GM12878 (cell line): ENCODE data around the gene RBMX. TPM values are rescaled to one million over a fixed set of nuclear protein-coding genes. Genes with fewer than 3 reads are reported as not detected.

Source experiments
- ATAC-seq: fragments of 200-7000 bp; cut with Tn5 transposase; 3 replicates; pipeline ENCODE4 v1.9.1; 2020; ENCODE audit warnings: mild to moderate bottlenecking, moderate library complexity
- Bru-seq: library from RNA; stranded (reverse); fragments of 400-500 nt; gene quantifications from one replicate; lab custom pipeline; 2021; lab: Mats Ljungman, UMichigan
- BruChase-seq, 2 experiments: library from RNA; stranded (reverse); fragments of 400-500 nt; gene quantifications; one replicate each; lab custom pipeline; 2021; lab: Mats Ljungman, UMichigan
- BruUV-seq: library from RNA; stranded (reverse); fragments of 400-500 nt; replicated peaks from 2 replicates; lab custom pipeline; 2021; lab: Mats Ljungman, UMichigan
- CTCF ChIA-PET: fragments of 300-600 bp; sonication (Branson Sonifier 250); formaldehyde crosslinking; extraction: SDS; loops from one replicate; lab custom pipeline; 2021; ENCODE audit warnings: inconsistent platforms; lab: Yijun Ruan, JAX
- POLR2A ChIA-PET: fragments of 350-600 bp; formaldehyde crosslinking; extraction: SDS; loops from one replicate; lab custom pipeline; 2021; ENCODE audit warnings: inconsistent platforms; lab: Charles Lee
- RAD21 ChIA-PET: fragments of 300-600 bp; sonication (Branson Sonifier 250); formaldehyde crosslinking; loops from one replicate; lab custom pipeline; 2023; ENCODE audit warnings: antibody characterized with exemption; ENCODE audit not compliant: unreplicated experiment; lab: Charles Lee
- SMC1A ChIA-PET: fragments of 300-600 bp; sonication (Branson Sonifier 250); formaldehyde crosslinking; loops from one replicate; lab custom pipeline; 2023; ENCODE audit not compliant: unreplicated experiment, uncharacterized antibody; lab: Charles Lee
- DNase-seq: peaks from one replicate; pipeline ENCODE4 v3.0.0-alpha.2; 2011; ENCODE audit warnings: low read depth, low spot score
- FAIRE-seq: peaks from 3 replicates; lab custom pipeline; 2011; peaks lifted over from hg19 to GRCh38; lab: Jason Lieb, UNC
- H2AFZ ChIP-seq: 2 replicates; pipeline ENCODE4 v1.6.0; 2011; ENCODE audit warnings: low read depth, low read length, control low read depth; ENCODE audit not compliant: control insufficient read depth
- H3K27ac ChIP-seq: 2 replicates; pipeline ENCODE4 v1.5.1; 2011; ENCODE audit warnings: control low read depth; ENCODE audit not compliant: control insufficient read depth, insufficient read depth
- H3K27me3 ChIP-seq, 2 experiments: replicated peaks in 1 of 2; 2 replicates each; pipeline versions ENCODE4 v1.6.0 to v1.6.1; 2011; ENCODE audit warnings: low read length in 1 of 2; ENCODE audit not compliant: control insufficient read depth in 2 of 2, insufficient read depth in 2 of 2
- H3K36me3 ChIP-seq, 2 experiments: 2 replicates each; pipeline ENCODE4 v1.5.1; 2011; ENCODE audit warnings: low read length in 1 of 2; ENCODE audit not compliant: control insufficient read depth in 2 of 2, insufficient read depth in 2 of 2
- H3K4me1 ChIP-seq: 2 replicates; pipeline ENCODE4 v1.6.1; 2011; ENCODE audit warnings: mild to moderate bottlenecking, low read length, moderate library complexity, mixed read lengths; ENCODE audit not compliant: control insufficient read depth, insufficient read depth
- H3K4me2 ChIP-seq: 2 replicates; pipeline ENCODE4 v1.6.0; 2011; ENCODE audit warnings: control low read depth; ENCODE audit not compliant: control insufficient read depth, insufficient read depth
- H3K4me3 ChIP-seq: fragments of 200-600 bp; sonication (generic); 2 replicates; pipeline ENCODE4 v1.5.1; 2016
- H3K79me2 ChIP-seq: 2 replicates; pipeline ENCODE4 v1.6.0; 2011; ENCODE audit warnings: low read length; ENCODE audit not compliant: control insufficient read depth, insufficient read depth
- H3K9ac ChIP-seq: 2 replicates; pipeline ENCODE4 v1.8.0; 2011; ENCODE audit warnings: low read length, control low read depth, mixed read lengths; ENCODE audit not compliant: control insufficient read depth, insufficient read depth
- H3K9me3 ChIP-seq: replicated peaks from 3 replicates; pipeline ENCODE4 v1.5.1; 2011; ENCODE audit warnings: mild to moderate bottlenecking, low read length; ENCODE audit not compliant: control insufficient read depth, insufficient read depth
- H4K20me1 ChIP-seq: 2 replicates; pipeline ENCODE4 v1.6.0; 2011; ENCODE audit not compliant: control insufficient read depth, insufficient read depth
- CHD2 ChIP-seq: IDR thresholded peaks from 2 replicates; pipeline ENCODE4 v1.6.1; 2011; ENCODE audit warnings: low read depth, low read length, improper control_type of control experiment, borderline replicate concordance
- EGR1 ChIP-seq, 2 experiments: IDR thresholded peaks; 1 replicate in 1 of 2; 2 replicates in 1 of 2; pipeline ENCODE4 v1.6.1; 2011 to 2012; ENCODE audit warnings: low read depth in 2 of 2, low read length in 2 of 2, borderline replicate concordance in 1 of 2, mild to moderate bottlenecking in 1 of 2, moderate library complexity in 1 of 2
- ETV6 ChIP-seq, 2 experiments: fragments of 450-650 bp in 1 of 2; IDR thresholded peaks in 1 of 2; conservative IDR thresholded peaks in 1 of 2; 2 replicates each; pipeline ENCODE4 v1.6.1; 2014; ENCODE audit warnings: antibody characterized with exemption in 1 of 2, borderline replicate concordance in 1 of 2, low read depth in 1 of 2, mild to moderate bottlenecking in 1 of 2, moderate library complexity in 1 of 2
- GABPA ChIP-seq: IDR thresholded peaks from 2 replicates; pipeline ENCODE4 v1.6.1; 2014; ENCODE audit warnings: antibody characterized with exemption, low read depth, mild to moderate bottlenecking, inconsistent platforms
- IKZF1 ChIP-seq: fragments of 450-650 bp; conservative IDR thresholded peaks from 2 replicates; pipeline ENCODE4 v1.6.1; 2017; ENCODE audit warnings: antibody characterized with exemption, mild to moderate bottlenecking
- KLF5 ChIP-seq: fragments of 450-650 bp; IDR thresholded peaks from 2 replicates; pipeline ENCODE4 v1.6.1; 2014; ENCODE audit warnings: mild to moderate bottlenecking; ENCODE audit not compliant: partially characterized antibody
- MTA3 ChIP-seq: IDR thresholded peaks from 2 replicates; pipeline ENCODE4 v1.6.1; 2012; ENCODE audit warnings: low read length, inconsistent platforms, borderline replicate concordance
- MYB ChIP-seq: fragments of 150-350 bp; IDR thresholded peaks from 2 replicates; pipeline ENCODE4 v1.6.1; 2014; ENCODE audit warnings: mild to moderate bottlenecking, low read depth, low read length, borderline replicate concordance
- NFYA ChIP-seq: IDR thresholded peaks from 2 replicates; pipeline ENCODE4 v1.6.1; 2011; ENCODE audit warnings: low read depth, mild to moderate bottlenecking, low read length, improper control_type of control experiment, borderline replicate concordance
- PML ChIP-seq: IDR thresholded peaks from 2 replicates; pipeline ENCODE4 v1.6.1; 2012; ENCODE audit warnings: low read length, inconsistent platforms
- POLR2AphosphoS5 ChIP-seq: IDR thresholded peaks from 2 replicates; pipeline ENCODE4 v1.6.1; 2011; ENCODE audit warnings: mild to moderate bottlenecking, low read length, inconsistent platforms
- RCOR1 ChIP-seq: conservative IDR thresholded peaks from 2 replicates; pipeline ENCODE4 v1.6.1; 2012; ENCODE audit warnings: low read depth, low read length, improper control_type of control experiment
- RUNX3 ChIP-seq: IDR thresholded peaks from 2 replicates; pipeline ENCODE4 v1.6.1; 2012; ENCODE audit warnings: low read length, inconsistent platforms
- SMAD5 ChIP-seq: IDR thresholded peaks from 2 replicates; pipeline ENCODE4 v1.6.1; 2016; ENCODE audit warnings: antibody characterized with exemption, low read depth
- TBL1XR1 ChIP-seq: IDR thresholded peaks from 2 replicates; pipeline ENCODE4 v1.6.1; 2012; ENCODE audit warnings: low read depth, low read length, improper control_type of control experiment
- WGBS: methylation state at CpG from one replicate; pipeline ENCODE4 v1.1.6; 2016; ENCODE audit warnings: low lambda C conversion rate; ENCODE audit not compliant: insufficient replicate concordance, insufficient coverage; ENCODE audit errors: missing lambda C conversion rate; 5-methylcytosine and 5-hydroxymethylcytosine counted together
- in situ Hi-C: fragments of 300-500 bp; cut with MboI; formaldehyde crosslinking; loops from 9 replicates; pipeline ENCODE4 v1.14.3; 2018; ENCODE audit warnings: mixed read lengths
- intact Hi-C: fragments of 100-400 bp; cut with micrococcal nuclease; formaldehyde crosslinking; loops from one replicate; pipeline ENCODE4 v1.14.2; 2022; ENCODE audit not compliant: unreplicated experiment
- long read RNA-seq, 2 experiments: library from polyadenylated mRNA; unstranded; transcript quantifications; one replicate each; pipeline ENCODE4 v2.0.0, GENCODE V29; 2019 to 2020
- polyA minus RNA-seq, 3 experiments: library from RNA; depleted of rRNA, polyadenylated mRNA; stranded (reverse); fragments of >200 nt; gene quantifications; 2 replicates each; pipeline ENCODE4 v1.2.3, GENCODE V29; 2011
- polyA plus RNA-seq, 11 experiments: library from polyadenylated mRNA; depleted of rRNA in 4 of 11; unstranded in 6 of 11; stranded (reverse) in 5 of 11; fragments of >200 nt; fragmentation: Nextera tagmentation in 4 of 11; fragmentation: Illumina TruSeq in 1 of 11; extraction: Ambion mirVana in 4 of 11; extraction: Trizol in 1 of 11; gene quantifications; 1 replicate in 1 of 11; 2 replicates in 10 of 11; pipeline versions ENCODE4 v1.2.1 to v1.2.3, GENCODE V29; 2011 to 2016; ENCODE audit warnings: inconsistent platforms in 2 of 11, missing spikeins in 2 of 11, low read depth in 1 of 11
- total RNA-seq, 4 experiments: library from RNA; depleted of rRNA in 3 of 4; stranded (reverse); fragments of >200 nt in 3 of 4; fragmentation: Illumina TruSeq in 1 of 4; extraction: Trizol in 1 of 4; gene quantifications; 2 replicates each; pipeline versions ENCODE4 v1.2.1 to v1.2.3, GENCODE V29; 2013 to 2021
- TF ChIP-seq, protein P1 (sequence below): IDR thresholded peaks from 2 replicates; pipeline ENCODE4 v1.6.1; 2012; ENCODE audit warnings: low read depth, low read length, improper control_type of control experiment

The RBMX gene
- 348 and 354 TPM in 2 replicates for total RNA-seq (2013; cell fraction: nucleolus; rRNA removed)
- total RNA-seq (2014; rRNA removed) (258 and 320 TPM in 2 replicates), total RNA-seq (2014; rRNA removed; fragmentation: Illumina TruSeq; extraction: Trizol) (404 and 421 TPM in 2 replicates), total RNA-seq (2021) (280 and 287 TPM in 2 replicates), polyA plus RNA-seq (2011; rRNA removed) (290 and 302 TPM in 2 replicates), polyA plus RNA-seq (2014; fragmentation: Illumina TruSeq; extraction: Trizol) (427 and 489 TPM in 2 replicates), polyA plus RNA-seq (2014; fragmentation: Nextera tagmentation; extraction: Ambion mirVana) (100 to 1,000 TPM; 299 to 332 TPM), polyA plus RNA-seq (2014; rRNA removed) (234 and 252 TPM in 2 replicates), polyA plus RNA-seq (2016; fragmentation: Nextera tagmentation; extraction: Ambion mirVana) (100 to 1,000 TPM; 262 to 270 TPM), polyA minus RNA-seq (2011; rRNA and poly(A)+ RNA removed) (129 and 186 TPM in 2 replicates), Bru-seq, nascent RNA (percentile 98 among the genes with signal in this experiment), BruChase-seq, experiment 1, labeled RNA remaining after a 6-hour chase (percentile 99 among the genes with signal in this experiment), BruChase-seq, experiment 2, labeled RNA remaining after a 2-hour chase (percentile 99 among the genes with signal in this experiment)
- 120 TPM for polyA plus RNA-seq (2011; ENCODE audit: low read depth)
- polyA plus RNA-seq (2011; cell fraction: cytosol; rRNA removed) = 184 and 198 TPM in 2 replicates
- 257 and 285 TPM in 2 replicates for polyA plus RNA-seq (2011; cell fraction: nucleus; rRNA removed)
- polyA plus RNA-seq (2012) = 181 and 204 TPM in 2 replicates
- 80.2 and 89.5 TPM in 2 replicates for polyA minus RNA-seq (2011; cell fraction: cytosol; rRNA and poly(A)+ RNA removed)
- polyA minus RNA-seq (2011; cell fraction: nucleus; rRNA and poly(A)+ RNA removed) = 46.8 and 57.8 TPM in 2 replicates
- long read RNA-seq, experiment 1, transcript RBMX-201 (9 exons, 2,012 nt) = major isoform, 349 of 403 reads
- long read RNA-seq, experiment 1, partial matches to known transcripts = 11 of 403 reads
- long read RNA-seq, experiment 1, other reads (novel, unspliced or antisense) = 43 of 403 reads
- long read RNA-seq, experiment 2, transcript RBMX-207 (8 exons, 2,148 nt) = minor isoform, 8 of 1,467 reads
- long read RNA-seq, experiment 2, transcript RBMX-205 (3 exons, 2,041 nt) = minor isoform, 30 of 1,467 reads
- long read RNA-seq, experiment 2, transcript RBMX-201 (9 exons, 2,012 nt) = major isoform, 1,252 of 1,467 reads
- long read RNA-seq, experiment 2, partial matches to known transcripts = 80 of 1,467 reads
- long read RNA-seq, experiment 2, other reads (novel, unspliced or antisense) = 97 of 1,467 reads

DNA sequence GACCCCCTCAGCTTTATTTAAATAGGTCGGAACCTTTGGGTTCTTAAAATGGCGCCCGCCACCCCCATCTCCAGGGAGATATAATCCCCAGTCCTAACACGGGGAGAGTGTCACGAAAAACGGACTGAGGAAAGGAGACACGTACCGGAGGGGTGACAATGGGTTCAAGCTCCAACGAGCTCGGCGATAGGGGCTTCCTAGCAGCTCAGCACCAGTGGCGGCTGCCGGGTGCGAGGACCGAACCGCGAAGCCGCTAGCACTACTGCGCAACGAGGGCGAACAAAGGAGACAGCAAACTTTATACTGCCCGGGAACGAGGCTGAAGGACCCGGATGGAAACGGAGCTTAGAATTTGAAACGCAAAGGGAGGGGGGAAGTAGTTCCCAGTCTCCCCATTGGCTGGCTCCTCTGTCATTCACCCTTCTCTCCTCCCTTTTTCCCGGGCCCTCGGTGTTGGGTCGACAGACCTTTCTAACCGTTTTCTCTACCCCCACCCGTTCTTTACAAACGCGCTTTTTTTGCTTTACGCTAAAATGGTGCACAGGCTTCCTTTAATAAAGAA is at the start of gene RBMX:
TSS of gene RBMX (minus strand) at position 274 of the 562 bp plus-strand sequence. CDS start 1,298 bp downstream, outside the sequence.
- Histone ChIP-seq H2AFZ (peak within 1 kb of the TSS; percentile 92), H3K4me2 (peak within 1 kb of the TSS; percentile 48), H3K36me3 (peaks cover 0 to 6% of the 10 kb centered on the region in 2 experiments; a peak in 1 of 4 replicates), H3K9me3 (no peaks in the 10 kb centered on the region; the same call in 2 of the 3 replicates), H3K4me1 (no peaks in the 10 kb centered on the region; the same call in 1 of the 2 replicates), H3K4me3 (peak within 1 kb of the TSS; percentile 85), H3K79me2 (peaks cover 36% of the 10 kb centered on the region), H3K27me3 (no peaks in the 10 kb centered on the region), H3K27ac (peak within 1 kb of the TSS; percentile 93), H4K20me1 (no peaks in the 10 kb centered on the region), H3K9ac (peak within 1 kb of the TSS; percentile 97)
- ChIA-PET POLR2A (interaction anchor here (0.6 to 2.3 kb wide), 11 partner anchors 9 to 152 kb away, joined by 3 to 6 read pairs (median 4); no protein-coding TSS in a partner anchor), RAD21 (interaction anchor here (1.0 kb wide), 1 partner anchor 29 kb away, joined by 4 read pairs; no protein-coding TSS in a partner anchor), SMC1A (interaction anchor here (1.0 kb wide), 1 partner anchor 164 kb away, joined by 3 read pairs; no protein-coding TSS in a partner anchor), CTCF (interaction anchor here (1.0 to 1.3 kb wide), 3 partner anchors 10 to 169 kb away, joined by 3 to 6 read pairs (median 3); no protein-coding TSS in a partner anchor)
- intact Hi-C loops (loop anchor here (1.0 kb wide), 1 partner anchor 30 kb away; no protein-coding TSS in a partner anchor), in situ Hi-C loops (no loop called here)
- 29% methylated on average over 34 of the region's 34 CpGs for WGBS
- no TSS peak for BruUV-seq
- peak; percentile 83 for DNase-seq
- FAIRE-seq = peak; percentile 78
- peak; percentile 92 for ATAC-seq
- TF ChIP-seq TBL1XR1 (0 out of 2 replicates have a peak, but pooled peaks have one; percentile 9), EGR1 (IDR thresholded peaks at IDR 0.05; ENCODE audit: borderline replicate concordance in 1 of 2, low read depth in 2 of 2, low read length in 2 of 2) (no peak), SMAD5 (peak; percentile 98), CHD2 (peak; percentile 67; the same call in 1 of the 2 replicates), MYB (no peak), NFYA (peak; percentile 57), ETV6 (conservative IDR thresholded peaks at IDR 0.05 in 1 of 2, IDR thresholded peaks at IDR 0.05 in 1 of 2; ENCODE audit: borderline replicate concordance in 1 of 2, low read depth in 1 of 2) (0 out of 4 replicates have a peak, but pooled peaks of 1 of the 2 experiments have one; percentile 12), PML (peak; percentile 99), IKZF1 (no peak), RUNX3 (peak; percentile 36; the same call in 1 of the 2 replicates), RCOR1 (no peak), KLF5 (no peak), MTA3 (no peak; the same call in 1 of the 2 replicates), POLR2AphosphoS5 (peak; percentile 99), GABPA (peak; percentile 74)
- TF ChIP-seq, protein P1, sequence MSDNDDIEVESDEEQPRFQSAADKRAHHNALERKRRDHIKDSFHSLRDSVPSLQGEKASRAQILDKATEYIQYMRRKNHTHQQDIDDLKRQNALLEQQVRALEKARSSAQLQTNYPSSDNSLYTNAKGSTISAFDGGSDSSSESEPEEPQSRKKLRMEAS = no peak
